WTC11 (cell line): ENCODE results near the gene OIT3.

Experiments used
- ATF3 ChIP-seq: sonication (generic); formaldehyde crosslinking; conservative IDR thresholded peaks from 2 replicates; pipeline ENCODE4 v1.8.1; 2022; ENCODE audit warnings: mild to moderate bottlenecking, missing genetic modification reagents
- CREB1 ChIP-seq: sonication (generic); formaldehyde crosslinking; IDR thresholded peaks from 2 replicates; pipeline ENCODE4 v1.8.0; 2023; ENCODE audit warnings: mild to moderate bottlenecking, missing genetic modification reagents
- CTCF ChIP-seq: fragments of 200-600 bp; IDR thresholded peaks from 2 replicates; pipeline ENCODE4 v1.8.0; 2022; ENCODE audit warnings: antibody characterized with exemption
- JUN ChIP-seq: sonication (generic); formaldehyde crosslinking; IDR thresholded peaks from 2 replicates; pipeline ENCODE4 v1.8.0; 2023; ENCODE audit warnings: mild to moderate bottlenecking, missing genetic modification reagents
- NR3C1 ChIP-seq: sonication (generic); formaldehyde crosslinking; conservative IDR thresholded peaks from 2 replicates; pipeline ENCODE4 v1.8.1; 2023; ENCODE audit warnings: low read depth, mild to moderate bottlenecking, missing genetic modification reagents
- ZNF317 ChIP-seq: sonication (generic); formaldehyde crosslinking; IDR thresholded peaks from 2 replicates; pipeline ENCODE4 v1.8.1; 2023; ENCODE audit warnings: low read depth, mild to moderate bottlenecking, moderate library complexity, missing genetic modification reagents, borderline replicate concordance

GRCh38 chr10:72952189-72952588, 58.6 kb downstream of the OIT3 start:
- no peak for TF ChIP-seq CTCF
- TF ChIP-seq CREB1 (CRISPR knock-in tag) = no peak
- TF ChIP-seq JUN (CRISPR knock-in tag) = no peak
- no peak for TF ChIP-seq ZNF317 (CRISPR knock-in tag)
- TF ChIP-seq ATF3 = no peak
- TF ChIP-seq NR3C1 (CRISPR knock-in tag) = no peak
